HT-29 (cell line): ENCODE data around the gene STK10. TPM values are rescaled to one million over a fixed set of nuclear protein-coding genes. Genes with fewer than 3 reads are reported as not detected.

ENCODE experiments used
- DNase-seq: peaks from one replicate; pipeline ENCODE4 v3.0.0-alpha.2; 2015; ENCODE audit warnings: low spot score
- total RNA-seq: library from RNA; depleted of rRNA; stranded (reverse); fragments of >200 nt; shearing (Covaris generic); gene quantifications from 2 replicates; pipeline ENCODE4 v1.2.3, GENCODE V29; 2014

STK10 gene
- total RNA-seq, 1 experiment from 2014 or later, result 19.0 TPM

DNA sequence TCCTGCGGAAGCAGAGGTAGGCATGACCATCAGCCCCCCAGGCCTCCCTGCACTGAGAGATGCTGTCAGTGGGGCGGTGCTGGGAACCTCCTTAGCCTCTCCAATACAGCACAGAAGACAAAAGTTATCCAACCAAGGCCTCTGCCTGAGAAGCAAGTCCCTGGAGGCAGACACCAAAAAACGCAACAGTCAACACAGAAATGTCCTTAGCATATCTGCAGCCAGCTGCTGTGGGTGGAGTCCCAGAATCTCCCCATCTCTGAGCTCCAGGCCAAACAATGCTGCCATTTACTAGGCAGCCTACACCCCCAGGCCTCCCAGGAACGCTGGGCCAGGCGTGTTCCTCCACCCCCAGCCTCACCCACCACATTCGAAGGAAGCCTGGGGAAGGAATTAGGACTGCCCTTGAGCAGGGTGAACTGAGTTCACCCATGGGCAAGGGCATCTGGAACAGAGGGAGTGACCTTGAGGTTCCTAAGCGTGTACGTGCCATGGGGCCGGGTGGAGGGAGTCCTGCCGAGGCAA lies 43.7 kb downstream of the STK10 start:
- DNase-seq, result peak; percentile 30

DNA sequence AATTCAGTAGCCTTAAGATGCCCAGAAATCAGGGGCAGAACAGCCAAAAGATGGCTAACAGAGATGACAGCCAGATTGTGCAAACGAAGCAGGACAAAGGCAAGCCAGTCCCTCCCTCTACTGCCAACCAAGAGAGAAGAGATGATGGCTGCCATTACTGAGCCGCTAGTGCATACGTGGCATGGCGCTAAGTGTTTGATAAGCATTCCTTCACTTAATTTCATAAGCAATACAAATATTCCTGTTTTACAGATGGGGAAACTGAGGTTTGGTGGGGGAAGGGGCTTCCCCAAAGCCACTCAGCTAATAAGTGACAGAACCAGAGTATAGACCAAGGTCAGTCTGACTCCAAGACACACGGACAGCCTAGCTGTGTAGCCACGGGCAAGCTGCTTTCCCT lies 44.1 kb downstream of the STK10 start:
- DNase-seq, result no peak

DNA sequence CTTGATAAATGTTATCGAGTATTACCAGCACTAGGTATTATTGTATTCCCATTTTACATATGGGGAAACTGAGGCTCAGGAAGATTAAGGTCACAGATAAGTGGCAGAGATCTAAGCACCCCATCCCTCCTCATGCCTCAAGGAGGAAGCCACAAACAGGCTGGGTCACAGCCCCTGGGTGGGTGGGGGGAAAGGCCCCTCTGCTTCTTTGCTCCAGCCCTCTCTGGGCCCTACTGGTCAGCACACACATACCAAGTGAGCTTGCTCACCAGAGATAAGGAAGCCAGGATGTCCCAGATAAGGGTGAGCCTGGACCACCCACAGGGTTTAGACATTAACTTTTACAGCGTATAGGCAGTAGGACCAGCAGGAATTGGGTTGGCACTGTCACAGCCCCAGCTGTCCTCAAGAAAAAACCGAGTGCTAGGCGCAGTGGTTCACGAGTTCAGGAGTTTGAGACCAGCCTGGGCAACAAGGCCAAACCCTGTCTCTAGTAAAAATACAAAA lies 45.3 kb downstream of the STK10 start:
- no peak for DNase-seq

DNA sequence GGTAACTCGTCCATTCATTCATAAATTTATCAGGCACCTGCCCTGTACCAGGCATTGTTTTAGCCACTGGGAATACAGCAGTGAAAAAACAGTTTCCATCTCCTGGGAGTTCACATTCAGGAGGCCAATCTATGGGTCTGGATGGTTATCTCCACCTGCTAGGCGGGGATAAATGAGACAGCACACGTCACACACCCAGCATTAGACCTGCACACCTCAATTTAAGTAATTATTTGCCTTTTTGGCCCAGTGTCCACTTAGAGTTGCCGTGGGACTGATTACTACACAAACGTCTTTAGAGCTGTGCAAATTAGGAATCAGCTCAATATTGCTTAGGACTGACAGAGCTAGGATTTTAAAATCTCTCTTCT lies 46.1 kb downstream of the STK10 start:
- no peak for DNase-seq

DNA sequence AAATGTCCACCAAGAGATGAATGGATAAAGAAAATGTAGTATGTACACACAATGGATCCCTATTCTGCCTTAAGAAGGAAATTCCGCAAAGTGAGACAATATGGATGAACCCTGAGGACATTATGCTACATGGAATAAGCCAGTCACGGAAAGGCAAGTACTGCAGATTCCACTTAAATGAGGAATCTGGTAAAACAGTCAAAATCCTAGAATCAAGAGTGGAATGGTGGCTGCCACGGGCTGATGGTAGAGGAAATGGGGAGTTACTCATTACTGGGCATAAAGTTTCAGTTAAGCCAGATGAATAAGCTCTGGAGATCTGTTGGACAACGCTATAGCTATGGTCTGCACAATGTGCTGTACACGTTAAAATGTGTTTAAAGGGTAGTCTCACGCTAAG lies 47.2 kb downstream of the STK10 start:
- no peak for DNase-seq

DNA sequence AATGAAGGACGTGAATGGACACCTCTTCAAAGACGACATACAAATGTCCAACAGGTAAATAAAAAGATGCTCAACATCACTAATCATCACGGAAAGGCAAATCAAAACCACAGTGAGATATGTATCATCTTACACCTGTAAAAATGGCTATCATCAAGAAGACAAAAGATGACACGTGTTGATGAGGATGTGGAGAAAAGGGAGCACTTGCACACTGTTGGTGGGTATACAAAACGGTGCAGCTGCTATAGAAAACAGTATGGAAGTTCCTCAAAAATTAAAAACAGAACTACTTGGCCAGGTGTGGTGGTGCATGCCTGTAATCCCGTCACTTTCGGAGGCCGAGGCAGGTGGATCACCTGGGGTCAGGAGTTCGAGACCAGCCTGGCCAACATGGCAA lies 47.9 kb downstream of the STK10 start:
- no peak for DNase-seq

DNA sequence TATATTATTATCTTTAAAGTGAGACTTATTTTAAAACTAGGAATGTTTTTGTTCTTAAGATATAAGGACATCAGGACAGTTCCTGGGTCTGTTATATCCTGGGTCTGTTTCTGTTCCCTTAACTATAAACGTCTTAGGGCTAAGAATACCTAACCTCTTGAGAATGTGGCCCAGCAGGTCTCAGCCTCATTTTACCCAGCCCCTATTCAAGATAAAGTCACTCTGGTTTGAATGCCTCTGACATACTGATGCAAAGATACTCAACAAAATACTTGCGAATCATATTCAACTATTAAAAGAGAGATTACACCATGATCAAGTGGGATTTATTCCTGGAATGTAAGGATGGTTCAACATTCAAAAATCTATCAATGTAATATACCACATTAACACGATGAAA lies 51.0 kb downstream of the STK10 start:
- no peak for DNase-seq

DNA sequence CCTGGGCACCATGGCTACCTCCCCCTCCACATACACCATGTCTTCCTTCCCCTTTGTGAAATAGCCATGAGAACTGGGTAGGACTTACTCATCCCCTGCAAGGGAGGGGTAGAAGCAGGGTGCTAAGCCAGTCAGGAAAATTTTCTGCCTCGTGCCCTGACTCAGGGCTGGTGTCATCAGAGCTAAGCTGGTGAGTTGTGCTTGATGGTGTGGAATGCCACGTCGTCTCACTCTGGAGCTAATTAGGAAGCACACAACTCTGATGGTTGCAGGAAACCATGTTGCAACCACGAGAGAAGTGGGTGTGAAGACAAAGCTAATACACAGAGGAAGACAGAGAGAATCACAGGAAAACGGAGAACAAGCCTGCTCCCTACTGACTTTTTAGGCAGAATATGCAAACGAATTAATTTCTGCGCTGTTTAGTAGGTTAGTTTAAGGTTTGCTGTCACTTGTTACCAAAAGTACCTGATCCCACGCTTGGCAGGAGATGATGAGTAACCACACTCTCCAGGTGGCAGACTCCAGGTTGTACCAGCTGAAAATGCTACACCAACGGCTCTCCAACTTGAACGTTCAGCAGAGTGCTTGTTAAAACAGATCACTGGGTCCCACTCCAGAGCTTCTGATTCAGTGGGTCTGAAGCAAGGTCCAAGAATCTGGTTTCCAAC lies 54.5 kb downstream of the STK10 start:
- no peak for DNase-seq

DNA sequence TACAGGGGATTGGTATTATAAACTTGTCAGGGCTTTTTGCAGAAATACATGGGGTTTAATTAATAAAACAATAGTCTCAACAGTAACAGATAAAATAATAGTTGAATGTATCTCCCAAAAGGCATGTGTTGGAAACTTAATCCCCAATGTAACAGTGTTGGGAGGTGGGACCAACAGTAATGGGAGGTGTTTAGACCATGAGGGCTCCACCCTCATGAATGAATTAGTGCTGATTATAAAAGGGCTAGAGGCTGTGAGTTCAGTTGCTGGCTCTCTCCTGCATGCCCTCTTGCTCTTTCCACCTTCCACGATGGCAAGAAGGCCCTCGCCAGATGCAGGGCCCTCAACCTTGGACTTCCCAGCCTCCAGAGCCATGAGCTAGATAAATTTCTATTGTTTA lies 56.3 kb downstream of the STK10 start:
- DNase-seq, result no peak

DNA sequence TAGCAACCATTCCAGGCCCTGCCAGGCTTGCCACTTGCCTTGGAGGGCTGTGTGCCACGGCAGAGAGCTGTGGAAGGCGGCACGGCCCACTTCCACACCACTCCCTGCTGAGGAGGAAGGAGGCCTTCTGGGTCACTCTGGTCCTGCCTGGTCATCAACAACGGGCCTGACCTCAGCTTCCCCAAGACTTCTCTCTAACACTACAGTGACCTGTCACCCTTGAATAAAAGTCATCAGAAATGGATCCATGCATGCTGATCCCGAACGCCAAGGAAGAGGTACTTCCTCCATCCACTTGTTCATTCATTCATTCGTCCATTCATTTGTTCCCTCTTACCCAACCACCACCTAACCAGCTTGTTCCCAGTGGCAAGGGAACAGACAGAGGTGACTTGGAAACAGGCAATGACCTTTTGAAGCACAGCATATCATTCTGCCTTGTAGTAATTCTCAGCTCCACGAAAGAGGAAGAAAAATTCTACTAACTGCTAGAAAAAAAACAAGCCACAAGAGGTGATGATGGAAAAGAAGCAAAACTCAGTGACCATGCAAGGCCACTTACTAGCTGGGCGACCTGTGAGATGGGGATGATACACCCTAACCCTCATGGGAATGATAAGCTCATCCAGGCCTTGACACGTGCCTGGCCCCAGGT lies 58.6 kb downstream of the STK10 start:
- DNase-seq, result no peak

DNA sequence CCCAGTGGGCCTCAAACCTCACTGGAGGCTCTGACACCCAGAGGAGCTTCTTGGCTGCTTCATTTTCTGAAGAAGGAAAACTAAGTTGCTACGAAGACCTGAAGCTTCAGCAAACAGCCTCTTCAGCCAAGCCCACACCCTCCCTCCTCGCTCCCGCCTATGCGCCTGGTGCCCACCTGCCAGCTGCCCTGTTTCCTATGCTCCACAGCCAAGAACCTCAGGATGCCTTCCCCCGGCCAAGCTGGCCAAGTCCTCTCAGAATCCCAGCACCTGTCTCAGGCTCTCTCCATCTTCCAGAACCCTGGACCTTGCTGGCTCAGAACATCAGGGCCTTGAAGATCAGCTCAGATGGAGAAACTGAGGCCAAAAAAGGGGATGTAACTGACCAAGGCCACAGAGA lies 60.4 kb downstream of the STK10 start:
- DNase-seq, result no peak

DNA sequence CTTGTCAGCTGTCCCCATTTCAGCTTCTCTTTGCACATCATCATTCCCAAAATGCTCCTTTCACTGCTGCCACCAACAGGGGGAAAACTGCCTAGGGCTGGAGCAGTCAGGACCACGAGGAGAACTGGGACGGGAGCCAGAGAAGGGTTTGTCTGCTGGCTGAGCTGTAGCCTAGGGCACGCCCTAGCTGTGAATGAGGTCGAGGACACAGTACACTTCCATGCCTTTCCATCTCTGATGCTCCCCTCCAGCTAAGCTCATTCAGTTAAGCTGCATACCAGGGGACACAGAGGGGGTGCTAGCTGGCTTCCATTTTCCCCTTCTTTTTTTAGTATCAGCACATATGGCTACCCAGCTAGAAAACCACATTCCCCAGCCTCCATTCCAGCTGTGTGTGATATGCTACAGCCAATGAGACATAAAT lies 64.7 kb downstream of the STK10 start:
- DNase-seq, result peak; percentile 63

DNA sequence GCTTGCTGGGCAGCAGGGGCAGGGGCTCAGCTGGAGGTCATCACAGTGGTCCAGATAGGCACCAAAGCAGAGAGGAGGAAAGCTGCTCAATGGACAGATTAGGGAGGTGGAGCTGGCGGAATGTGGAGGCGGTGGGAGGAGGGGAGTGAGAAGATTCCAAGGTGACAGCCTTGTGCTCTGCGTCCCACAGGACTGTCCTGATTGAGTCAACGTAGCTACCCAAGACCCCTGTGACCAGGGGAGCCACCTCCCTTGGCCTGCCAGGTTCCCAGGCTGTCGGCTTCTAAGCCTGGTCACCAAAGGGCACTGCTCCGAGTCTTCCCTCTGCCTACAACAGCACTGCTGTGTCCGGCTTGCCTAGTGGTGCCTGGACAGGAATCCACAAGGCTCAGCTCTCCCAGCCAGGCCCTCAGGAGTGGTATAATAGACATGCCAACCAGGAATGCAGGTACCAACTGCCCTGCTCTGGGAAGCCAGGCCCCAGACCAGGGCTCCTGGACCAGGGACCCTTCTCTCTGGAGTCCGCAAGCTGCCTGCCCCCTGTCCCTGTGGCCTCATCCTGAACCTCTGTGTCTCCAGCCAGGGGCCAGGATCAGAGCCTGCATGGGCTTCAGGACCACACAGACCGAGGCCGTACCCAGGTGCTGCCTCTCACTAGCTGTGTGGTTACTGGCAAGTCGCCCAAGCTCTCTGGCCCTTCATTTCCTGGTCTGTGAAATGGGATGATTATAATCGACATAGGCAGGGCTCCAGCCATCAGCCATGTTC lies 67.9 kb downstream of the STK10 start:
- no peak for DNase-seq

DNA sequence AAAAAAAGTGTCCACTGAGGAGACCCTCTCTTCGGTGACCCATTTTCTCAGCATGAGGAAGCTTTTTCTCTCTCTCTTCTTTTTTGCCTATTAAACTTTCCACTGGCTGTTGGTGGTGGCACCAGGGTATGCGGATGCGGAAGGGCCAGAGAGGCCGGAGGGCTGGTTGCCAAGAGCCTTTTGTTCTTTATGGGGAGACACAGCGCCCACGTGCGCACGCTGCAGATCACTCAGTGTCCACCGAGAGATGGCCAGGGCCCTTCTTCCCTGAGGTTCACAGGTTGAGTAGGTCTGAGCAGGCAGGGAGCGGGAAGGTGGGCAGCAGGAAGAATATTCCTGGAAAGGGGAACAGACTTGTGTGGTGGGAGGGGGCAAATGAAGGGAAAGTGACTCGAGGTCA lies 69.1 kb downstream of the STK10 start:
- no peak for DNase-seq

DNA sequence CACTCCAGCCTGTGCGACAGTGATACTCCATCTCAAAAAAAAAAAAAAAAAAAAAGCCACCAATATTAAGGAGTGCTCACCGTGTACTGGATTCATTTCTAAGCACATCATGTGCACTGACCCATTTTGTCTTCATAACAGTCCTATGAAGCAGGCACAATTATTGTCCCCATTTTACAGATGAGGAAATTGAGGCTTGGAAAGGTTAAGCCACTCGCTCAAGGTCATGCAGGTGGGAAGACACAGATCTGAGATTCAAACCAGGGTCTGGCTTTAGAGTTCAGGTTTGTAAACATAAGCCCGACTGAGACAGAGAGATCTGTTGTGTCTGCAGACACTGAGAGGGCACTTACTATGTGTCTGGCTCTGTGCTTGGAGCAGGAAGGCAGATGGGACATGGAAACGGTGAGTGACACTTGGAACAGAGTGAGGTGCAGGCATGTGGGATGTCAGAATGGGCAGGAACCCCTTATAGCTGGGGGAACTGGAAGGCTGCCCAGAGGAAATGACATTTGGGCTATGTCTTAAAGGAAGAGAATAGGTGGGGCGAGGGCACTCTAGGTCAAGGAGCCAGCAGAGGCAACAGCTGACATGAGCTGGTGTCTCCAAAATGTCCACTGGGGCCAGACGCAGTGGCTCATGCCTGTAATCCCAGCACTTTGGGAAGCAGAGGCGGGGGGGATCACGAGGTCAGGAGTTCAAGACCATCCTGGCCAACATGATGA lies 69.9 kb downstream of the STK10 start:
- DNase-seq, result no peak

DNA sequence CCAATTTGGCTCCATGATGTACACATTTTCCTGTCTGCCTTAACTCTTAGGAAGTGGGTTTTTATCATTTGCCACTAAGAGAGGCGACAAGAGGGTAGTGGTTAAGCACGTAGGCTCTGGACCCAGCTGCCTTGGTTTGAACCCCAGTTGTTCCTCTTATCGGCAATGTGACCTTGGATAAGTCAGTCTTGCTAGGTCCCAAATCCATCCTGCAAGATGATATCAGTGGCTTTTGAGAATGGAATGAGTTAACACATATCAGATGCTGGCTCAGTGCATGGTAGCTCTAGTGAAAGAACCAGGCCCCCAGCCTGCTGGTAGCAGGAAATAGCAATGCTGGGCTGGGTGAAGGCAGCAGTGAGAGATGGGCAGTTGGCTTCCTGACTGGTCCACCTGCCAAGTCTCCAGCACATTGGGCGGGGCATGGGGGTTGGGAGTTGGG lies 72.5 kb downstream of the STK10 start:
- DNase-seq, result no peak

DNA sequence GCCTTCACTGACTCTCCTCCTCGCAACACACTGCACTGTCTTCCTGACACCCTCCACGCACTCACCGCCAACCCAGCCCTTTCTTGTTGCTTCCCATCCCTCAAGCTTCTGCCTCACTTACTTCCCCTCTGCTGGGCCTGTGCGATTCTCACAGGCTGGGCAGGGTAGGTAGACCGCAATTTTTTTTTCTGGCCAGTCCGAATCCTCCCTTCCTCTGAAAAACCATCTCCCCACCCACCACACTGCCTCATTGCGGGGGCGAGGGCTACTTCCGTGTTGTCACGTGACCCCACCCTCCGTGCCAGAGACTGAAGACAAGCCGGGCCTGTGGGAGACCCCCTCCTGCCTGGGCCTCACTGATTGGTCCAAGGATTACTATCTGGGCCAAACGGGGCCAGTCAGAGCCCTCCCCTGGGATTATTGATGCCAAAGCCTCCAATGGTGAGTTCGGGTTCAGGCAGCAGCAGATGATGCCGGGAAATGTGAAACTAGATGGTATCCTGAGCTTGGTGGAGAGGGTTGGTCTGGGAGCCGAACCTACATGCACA lies 73.1 kb downstream of the STK10 start:
- DNase-seq, result no peak

DNA sequence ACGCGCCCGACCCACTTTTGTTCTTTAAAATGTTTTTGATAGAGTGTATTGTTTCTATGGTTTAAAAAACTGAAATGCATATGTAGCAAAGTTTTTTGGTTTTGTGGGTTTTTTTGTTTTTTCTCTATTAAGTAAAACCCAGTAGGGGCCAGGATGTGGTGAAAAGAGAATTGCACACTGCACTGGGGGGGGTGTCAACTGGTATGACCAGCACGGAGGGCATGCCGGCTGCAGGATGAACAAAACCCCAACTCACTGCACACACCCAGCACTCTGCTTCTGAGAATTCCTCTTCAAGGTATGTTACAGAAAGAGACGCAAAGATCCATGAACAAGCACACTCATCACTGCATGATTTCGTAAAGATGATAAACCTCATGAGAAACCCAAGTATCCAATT lies 75.0 kb downstream of the STK10 start:
- DNase-seq, result no peak

DNA sequence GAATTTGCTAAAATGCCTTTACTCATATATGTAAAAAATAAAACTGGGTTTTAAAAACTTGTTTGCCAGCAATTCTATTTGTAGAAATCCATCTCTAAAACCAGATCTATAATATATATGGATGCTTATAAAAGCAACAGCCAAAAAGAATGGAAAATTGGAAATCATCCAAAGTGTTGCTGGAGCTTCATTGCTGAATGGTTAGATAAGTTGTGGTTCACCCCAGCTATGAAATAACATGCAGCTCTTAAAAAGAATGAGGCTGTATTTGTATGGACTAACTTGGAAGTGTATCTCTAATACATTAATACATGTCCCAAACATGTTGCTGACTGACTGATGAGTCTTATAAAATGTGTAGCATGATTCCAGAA lies 76.2 kb downstream of the STK10 start:
- no peak for DNase-seq

DNA sequence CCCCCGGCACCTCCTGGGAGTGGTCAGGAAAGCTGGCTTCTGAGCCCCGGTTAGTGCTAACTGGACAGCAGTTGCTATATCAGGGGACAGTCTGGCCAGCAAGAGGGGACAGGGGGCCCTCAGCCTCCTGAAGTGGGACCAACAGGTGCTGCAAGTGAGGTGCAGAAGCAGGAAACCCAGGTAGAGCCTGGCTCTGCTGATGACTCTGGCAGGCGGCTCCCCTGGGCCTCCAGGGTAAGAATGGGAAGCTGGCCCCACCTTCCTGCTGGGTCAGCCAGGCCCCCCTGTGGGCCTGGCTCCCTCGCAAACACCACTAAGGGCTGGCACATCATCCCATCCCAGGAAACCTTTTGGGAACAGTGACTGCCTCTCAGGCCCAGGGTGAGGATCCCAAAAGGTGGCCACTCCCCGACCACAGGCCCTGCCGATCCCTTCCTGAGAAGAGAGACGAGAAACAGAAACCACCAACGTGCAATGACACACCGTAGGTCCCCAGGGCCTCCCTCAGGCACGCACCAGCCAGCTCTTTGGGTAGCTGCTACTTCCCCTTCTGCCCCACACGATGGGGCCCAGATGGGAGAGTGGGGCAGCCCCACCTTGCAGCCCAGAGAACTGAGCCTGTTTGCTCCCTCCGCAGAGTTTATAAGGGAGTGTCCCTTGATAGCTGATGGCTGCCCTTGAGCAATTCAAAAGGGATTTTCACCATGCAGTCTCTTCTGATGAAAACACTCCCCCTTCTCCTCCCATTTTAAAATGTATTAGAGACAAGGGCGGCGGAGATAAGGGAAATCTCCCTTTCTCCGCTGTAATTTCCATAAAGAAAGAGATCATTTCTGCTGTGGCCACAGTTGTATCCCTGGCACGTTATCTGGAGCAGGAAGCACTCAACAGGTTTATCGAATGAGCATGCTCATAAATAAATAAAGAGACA lies 76.8 kb downstream of the STK10 start:
- DNase-seq, result no peak
